Fibroblast of the conjunctiva (primary cell): ENCODE results near the gene CALML4.
"Not testable (repeated sequence)": the region's sequence is repeated elsewhere in the genome, so short reads cannot be mapped to it uniquely, and the experiment has no call there.

Source experiments
- DNase-seq: peaks from one replicate; pipeline ENCODE4 v3.0.0-alpha.2; 2010; ENCODE audit warnings: low read depth

Gene CALML4

DNA sequence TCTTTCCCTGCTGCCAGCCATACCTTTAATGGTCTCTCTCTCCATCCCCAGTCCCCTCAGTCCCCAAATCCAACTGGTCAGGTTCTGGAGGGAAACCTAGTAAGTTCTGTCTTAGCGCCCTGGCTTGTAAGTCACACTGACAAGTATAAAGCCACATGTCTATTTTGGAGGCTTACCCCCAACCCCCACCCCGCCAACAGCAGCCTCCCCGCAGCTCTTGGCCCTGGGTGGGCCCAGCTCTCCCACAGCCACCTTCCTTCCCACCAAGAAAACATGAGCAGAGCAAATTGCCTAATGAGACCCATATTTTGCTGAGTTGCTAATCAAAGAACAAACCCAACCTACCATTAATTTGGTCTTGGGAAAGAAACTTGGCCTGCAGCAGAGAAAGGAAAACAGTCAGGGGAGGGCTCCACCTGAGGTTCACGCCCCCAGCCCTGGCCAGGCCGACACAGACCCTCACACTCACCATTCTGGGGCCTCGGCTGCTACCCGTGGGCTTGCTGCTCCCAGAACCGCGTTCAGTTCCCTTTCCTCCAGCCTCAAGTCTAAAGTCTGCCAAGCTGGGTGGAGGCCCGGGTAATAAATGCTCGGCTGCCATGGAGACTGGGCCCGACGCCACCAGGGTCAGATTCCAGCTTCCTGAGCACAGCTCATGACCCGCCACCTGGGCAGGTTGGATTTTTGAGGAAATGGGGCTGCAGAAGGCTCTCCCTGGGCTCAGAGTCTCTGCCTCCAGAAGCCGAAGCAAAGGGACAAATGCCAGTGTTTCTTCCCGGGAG lies at the start of gene CALML4:
Gene CALML4, minus strand, starts transcription at position 557 of the 782 bp plus-strand sequence. Its CDS starts 85 bp downstream, at position 472.
- DNase-seq = peak; percentile 43

DNA sequence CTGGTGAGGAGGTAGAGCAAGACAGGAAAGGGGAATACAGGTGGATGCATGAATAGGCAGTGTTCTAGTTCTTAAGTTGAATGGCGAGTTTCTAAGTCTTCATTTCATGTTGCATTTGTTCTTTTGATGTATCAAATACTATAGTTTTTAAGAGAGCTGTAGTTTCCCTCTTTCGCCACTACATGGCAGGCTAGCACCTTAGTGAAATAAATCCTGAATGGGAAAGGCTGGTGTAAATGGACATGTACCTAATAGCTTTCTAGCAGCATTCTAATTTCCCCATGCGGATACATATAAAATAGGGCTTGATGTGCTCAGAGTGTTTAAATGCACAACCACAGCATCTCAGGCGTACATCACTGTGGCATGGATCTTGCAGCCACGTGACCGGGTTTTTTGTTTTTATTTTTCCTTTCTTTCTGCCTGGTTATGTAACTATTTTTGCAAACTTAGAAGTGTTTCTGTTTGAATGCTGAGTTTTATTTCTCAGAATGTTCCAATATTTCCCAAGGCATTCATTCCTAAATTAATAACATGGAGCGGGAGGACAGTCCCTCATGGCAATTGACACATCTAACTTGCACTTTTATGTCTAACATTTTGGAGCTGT lies 47.9 kb upstream of the CALML4 start:
- DNase-seq = peak; percentile 78

GRCh38 chr15:68249058-68249713 lies 44.1 kb upstream of the CALML4 start:
- no peak for DNase-seq

DNA sequence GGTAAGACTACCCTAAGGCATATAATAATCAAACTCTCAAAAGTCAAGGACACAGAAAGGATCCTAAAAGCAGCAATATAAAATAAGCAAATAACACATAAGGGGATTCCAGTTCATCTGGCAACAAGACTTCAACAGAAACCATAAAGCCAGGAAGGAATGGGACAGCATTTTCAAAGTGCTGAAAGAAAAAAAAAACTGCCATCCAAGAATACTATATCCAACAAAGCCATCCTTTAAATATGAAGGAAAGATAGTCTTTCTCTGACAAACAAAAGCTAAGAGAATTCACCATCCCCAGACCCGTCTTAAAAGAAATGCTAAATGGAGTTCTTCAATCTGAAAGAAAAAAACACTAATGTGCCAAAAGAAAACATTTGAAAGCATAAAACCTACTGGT lies 39.1 kb upstream of the CALML4 start:
- no peak for DNase-seq

- no peak for DNase-seq
Observed at GRCh38 chr15:68241088-68241935, 36.2 kb upstream of the CALML4 start.

DNA sequence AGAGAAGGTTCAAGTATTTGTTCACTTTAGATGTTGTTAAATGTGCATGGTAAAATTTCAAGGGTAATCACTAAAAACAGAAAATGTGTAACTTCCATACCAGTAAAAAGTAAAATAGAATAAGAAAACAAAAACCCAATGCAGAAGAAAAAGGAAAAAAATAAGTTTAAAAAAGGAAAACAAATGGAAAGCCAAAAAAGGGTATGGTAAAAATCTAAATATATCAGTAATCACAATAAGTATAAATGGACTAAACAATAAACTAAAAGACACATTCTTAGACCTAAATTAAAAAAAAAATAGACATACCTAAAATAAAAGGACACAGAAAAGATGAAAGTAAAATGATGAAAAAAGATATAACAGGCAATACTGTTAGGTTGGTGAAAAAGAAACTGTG lies 33.9 kb upstream of the CALML4 start:
- DNase-seq = no peak

DNA sequence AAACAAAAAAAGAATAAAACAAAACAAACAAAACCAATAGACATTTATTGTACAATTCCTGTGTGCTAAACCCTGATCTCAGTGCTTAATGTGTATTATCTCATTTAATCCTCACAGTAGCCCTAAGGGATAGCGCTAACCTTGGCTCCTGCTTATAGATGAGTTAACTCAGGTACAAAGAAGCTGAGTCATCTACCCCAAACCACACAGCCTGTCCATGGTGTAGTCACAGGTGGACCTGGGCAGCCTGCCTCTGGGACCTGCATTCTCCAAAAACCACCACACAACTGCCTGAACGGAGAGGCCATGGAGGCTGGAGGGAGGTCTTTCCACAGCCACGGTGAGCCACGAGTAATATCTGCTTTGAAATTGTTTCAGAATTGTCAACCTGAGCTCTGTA lies 29.9 kb upstream of the CALML4 start:
- no peak for DNase-seq

DNA sequence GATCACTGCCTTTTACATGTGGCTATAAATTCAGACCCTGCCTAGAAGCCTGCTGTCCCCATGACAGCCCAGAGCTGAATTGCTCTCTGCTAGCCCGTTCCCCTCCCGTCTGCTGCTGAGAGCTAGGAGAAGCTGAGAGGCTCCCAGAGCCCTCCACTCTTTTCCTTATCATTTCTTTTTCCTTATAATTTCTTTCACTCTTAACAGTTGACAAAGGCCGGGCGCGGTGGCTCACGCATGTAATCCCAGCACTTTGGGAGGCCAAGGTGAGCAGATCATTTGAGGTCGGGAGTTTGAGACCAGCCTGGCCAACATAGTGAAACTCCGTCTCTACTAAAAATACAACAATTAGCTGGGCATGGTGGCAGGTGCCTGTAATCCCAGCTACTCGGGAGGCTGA lies 29.4 kb upstream of the CALML4 start:
- not testable (repeated sequence) for DNase-seq

DNA sequence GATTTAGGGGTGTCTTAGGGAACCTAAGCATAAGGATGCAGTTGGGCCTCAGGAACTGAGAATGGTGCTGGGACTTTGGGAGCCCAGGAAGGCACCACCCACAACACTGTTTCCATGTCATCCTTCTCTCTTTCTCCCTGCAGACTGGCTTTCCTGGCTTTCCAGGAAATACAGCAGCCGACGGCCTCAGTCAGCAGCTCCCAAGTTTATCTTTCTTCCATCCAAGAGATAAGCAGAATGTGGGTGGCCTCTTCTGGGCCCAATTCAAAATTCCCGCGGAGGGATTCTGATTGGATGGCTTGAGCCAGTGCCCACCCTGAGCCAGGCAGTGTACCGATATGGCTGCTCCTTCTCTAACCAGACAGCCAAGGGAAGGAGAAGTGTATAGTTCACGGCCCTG lies 28.9 kb upstream of the CALML4 start:
- DNase-seq = no peak

- DNase-seq = no peak
Observed at GRCh38 chr15:68232937-68233336, 27.8 kb upstream of the CALML4 start.

- no peak for DNase-seq
Observed at GRCh38 chr15:68232449-68232848, 27.3 kb upstream of the CALML4 start.

DNA sequence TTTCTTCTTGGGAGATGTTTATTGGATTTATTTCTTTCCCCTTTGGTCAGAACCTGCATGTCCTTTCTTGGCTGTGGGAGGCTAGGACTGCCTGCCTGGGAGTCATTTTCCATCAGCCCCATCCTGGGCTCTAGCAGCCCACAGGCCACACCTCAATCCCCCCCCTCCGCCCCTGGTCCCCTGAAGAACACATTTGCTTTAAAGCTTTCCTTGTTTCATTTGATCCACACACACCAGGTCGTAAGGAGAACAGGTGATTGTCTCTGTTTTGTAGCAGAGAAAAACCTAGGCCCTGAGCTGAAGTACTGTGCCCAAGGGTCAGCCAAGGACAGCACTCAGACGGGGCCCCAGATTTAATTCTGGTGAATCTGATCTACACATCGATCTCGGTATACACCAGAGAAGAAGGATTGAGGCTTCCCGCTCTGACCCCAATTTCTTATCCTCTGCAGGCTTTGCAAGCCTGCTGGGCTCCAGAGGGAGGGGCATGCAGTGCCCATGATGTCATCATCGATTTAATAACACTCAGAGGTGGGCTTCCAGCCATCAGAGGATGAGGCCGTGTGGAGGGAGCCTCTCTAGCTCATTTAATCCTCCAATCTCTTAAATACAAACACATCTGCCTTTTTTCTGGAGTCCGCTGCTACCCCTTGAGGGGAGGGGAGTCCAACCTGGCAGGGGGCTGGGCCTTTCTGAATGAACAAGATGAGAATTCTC lies 26.1 kb upstream of the CALML4 start:
- no peak for DNase-seq

DNA sequence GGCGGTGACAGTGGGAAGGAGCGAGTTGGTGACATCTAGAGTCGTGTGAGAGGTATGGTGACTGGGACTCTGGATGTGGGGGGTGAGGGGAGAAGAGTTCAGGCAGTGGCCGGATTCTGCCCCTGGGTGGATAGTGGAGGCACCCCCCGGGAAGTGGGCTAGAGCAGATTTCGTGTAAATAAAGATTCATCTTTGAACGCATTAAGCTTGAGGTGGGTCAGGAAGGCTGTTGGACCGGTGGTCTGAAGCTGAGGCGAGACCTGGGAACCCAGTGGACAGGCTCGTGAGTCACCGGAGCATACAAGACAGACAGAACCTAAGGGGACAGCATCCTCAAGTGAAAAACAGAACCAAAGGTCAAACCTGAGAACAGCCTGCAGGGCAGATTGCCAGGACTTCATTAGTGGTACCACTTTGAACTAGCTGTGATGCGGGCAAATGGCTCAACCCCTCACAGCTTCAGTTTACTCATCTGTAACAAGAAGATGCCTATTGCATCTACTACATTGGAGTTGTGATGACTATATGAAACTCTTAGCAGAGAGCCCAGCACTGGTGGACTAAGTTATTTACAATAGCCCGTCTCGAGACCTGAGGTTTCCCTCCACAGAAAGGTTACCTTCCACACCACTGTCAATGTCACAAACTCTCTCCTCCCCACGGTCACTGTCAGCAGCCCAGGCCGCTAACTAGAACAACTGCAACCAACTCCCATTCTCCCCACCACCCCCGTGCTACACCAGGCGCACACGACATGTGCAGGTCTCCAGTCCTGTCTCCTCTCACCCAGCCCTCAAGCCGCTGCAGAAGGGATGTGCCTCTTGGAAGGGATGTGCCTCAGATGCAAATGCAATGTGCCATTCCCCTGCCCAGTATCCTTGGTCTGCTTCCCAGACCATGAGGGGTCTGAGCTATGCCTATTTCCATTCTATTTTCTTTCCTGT lies 25.3 kb upstream of the CALML4 start:
- no peak for DNase-seq

DNA sequence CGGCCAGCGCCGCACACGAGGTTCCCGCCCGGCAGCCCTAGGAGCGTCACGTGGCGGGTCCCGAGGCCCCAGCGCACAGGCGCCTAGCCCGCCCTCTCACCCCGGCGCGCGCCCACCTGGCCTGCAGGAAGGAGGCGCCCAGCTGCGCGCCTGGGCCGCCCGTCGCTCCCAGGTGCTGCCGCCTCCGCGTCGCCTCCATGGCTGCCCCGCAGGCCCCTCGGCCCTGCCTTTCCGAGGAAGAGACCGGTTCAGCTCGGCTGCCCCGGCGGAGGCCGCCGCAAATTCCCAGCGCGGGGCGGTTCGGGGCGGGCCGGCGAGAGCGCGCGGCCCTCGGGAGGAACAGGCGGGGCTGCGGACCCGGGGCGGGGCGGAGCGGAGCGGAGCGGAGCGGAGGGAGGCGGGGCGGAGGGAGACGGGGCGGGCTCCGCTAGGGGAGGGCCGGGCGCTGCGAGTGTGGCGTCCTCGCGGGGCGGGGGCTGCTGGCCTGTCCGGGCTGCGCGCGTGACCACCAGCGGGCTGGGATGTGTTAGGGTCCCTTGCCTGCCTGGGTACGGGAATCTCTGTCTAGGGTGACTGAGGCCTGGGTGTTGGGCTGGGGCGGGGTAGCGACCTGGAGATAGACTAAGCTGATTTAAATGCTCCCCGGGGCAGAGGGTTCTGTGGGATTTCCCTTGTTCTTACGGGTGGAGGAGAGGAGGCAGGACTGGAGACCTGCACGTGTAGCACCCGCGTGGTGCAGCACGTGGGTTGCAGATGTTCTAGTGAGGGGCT lies 24.4 kb upstream of the CALML4 start, which contains the start of gene CLN6:
Gene CLN6, minus strand, starts transcription at position 343 of the 771 bp plus-strand sequence. Its CDS starts 144 bp downstream, at position 199.
- peak; percentile 47 for DNase-seq

GRCh38 chr15:68228971-68229385 lies 23.8 kb upstream of the CALML4 start:
- no peak for DNase-seq

GRCh38 chr15:68228143-68228970 lies 23.2 kb upstream of the CALML4 start:
- DNase-seq = no peak

DNA sequence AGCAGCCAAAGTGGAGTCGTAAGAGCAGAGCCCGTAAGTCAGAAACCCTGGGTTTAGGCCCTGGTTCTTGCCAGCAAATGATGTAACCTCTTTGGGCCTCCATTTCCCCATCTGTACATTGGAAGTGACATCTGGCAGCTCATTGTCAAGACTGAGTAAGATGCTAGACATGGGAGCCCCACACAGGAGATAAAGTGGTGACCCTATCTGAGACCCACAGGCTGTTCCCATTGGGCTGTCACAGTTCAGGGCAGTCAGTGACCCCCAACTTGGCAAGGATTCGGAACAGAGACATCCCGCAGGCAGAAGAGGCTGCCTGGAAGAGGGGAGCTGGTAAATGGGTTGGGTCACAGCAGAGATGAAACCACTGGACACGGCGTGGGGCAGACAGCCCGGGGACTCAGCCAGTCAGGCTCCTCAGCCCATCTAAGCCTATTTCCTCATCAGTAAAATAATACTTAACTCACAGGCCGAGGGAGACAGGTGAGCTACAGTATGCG lies 22.6 kb upstream of the CALML4 start:
- no peak for DNase-seq

DNA sequence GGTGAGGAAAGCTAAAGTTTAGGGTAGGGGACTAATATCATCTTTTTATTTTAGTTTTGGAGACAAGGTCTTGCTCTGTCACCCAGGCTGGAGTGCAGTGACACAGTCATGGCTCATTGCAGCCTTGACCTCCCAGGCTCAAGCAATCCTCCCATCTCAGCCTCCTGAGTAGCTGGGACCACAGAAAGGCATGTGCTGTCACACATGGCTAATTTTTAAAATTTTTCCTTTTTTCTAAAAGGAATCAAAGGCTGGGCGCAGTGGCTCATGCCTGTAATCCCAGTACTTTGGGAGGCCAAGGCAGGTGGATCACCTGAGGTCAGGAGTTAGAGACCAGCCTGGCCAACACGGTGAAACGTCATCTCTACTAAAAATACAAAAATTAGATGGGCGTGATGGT lies 20.3 kb upstream of the CALML4 start:
- not testable (repeated sequence) for DNase-seq
